PFSK-1 (cell line): Measurements from ENCODE around the gene STX12.

Experiments
- FOXP2 ChIP-seq: optimal IDR thresholded peaks from 2 replicates; pipeline ENCODE3; 2011; ENCODE audit warnings: borderline replicate concordance, control low read depth, inconsistent platforms; ENCODE audit not compliant: insufficient read depth; ENCODE audit errors: extremely low read length, extremely low read depth
- POLR2AphosphoS5 ChIP-seq: IDR thresholded peaks from 2 replicates; pipeline ENCODE4 v1.6.1; 2012; ENCODE audit warnings: low read depth, mild to moderate bottlenecking, control low read depth, low read length, moderate library complexity

Gene STX12

DNA sequence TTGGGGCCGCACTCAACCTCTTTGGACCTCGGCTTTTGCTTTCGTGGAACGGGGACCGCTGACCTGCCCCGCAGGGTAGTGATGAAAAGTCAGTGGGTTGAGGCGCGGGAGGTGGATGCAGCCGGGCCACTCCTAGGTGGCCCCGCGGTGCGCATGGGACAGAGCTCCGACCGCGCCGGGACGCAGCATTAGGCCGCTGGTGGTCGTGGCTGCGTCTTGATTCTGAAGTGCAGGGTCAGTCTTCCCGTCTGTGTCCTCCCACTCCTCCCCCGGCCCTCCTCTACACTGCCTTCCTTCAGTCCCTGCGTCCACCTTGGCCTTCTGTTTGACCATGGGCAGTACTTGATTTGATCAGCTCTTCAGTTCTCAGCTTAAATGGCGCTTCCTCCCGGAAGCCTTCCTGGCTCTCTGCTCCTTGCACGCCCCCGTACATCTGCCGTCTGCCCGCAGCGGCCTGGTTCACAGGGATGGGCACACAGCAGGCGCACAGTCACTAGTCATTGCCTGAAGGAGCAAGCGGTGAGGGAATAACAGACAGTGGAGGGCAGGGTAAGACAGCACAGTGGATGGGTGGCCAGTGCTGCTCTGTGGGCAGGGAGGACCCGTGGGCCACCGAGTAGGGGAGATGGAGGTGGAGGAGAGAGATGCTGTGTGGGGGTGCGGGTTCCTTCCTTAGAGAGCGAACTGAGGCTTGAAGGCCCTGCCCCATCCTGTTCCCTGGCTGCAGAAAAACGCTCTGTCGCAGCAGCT is 100.0 kb downstream of the STX12 start:
- TF ChIP-seq FOXP2 (no peak), POLR2AphosphoS5 (0 out of 2 replicates have a peak, but pooled peaks have one; percentile 11)

DNA sequence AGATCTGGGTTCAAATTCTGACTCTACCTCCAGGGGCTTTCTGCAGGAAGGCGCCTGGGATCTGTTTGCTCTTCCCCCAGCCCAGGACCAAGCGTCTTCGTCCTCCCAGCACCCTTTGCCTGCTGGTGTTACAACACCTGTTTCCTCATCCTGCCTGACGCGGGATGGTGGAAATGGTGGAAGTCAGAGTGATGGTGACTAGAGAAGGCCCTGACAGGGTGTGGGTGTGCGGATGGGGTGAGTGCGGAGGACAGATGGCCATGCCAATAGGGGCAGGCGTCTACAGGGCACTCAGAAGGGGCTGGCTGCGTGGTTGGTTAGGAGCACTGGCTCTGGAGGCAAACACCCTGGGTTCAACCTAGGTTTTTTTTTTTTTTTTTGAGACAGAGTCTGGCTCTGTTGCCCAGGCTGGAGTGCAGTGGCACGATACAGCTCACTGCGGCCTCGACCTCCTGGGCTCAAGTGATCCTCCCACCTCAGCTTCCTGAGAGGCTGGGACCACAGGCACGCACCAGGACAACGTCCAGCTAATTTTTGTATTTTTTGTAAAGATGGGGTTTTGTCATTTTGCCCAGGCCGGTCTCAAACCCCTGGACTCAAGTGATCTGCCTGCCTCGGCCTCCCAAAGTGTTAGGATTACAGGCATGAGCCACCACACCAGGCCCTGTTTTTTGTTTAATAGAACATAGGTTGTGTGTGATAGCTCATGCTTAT is 100.8 kb downstream of the STX12 start:
- TF ChIP-seq FOXP2: no peak
- TF ChIP-seq POLR2AphosphoS5: no peak
